Suppressor macrophage treated with lipopolysaccharide for 4 hours (primary cell): ENCODE results near the gene CAP1.
"Not testable (repeated sequence)": the region's sequence is repeated elsewhere in the genome, so short reads cannot be mapped to it uniquely, and the experiment has no call there.

Experiments used
- DNase-seq: peaks from one replicate; pipeline ENCODE4 v3.0.0-alpha.2; 2020

Gene CAP1

DNA sequence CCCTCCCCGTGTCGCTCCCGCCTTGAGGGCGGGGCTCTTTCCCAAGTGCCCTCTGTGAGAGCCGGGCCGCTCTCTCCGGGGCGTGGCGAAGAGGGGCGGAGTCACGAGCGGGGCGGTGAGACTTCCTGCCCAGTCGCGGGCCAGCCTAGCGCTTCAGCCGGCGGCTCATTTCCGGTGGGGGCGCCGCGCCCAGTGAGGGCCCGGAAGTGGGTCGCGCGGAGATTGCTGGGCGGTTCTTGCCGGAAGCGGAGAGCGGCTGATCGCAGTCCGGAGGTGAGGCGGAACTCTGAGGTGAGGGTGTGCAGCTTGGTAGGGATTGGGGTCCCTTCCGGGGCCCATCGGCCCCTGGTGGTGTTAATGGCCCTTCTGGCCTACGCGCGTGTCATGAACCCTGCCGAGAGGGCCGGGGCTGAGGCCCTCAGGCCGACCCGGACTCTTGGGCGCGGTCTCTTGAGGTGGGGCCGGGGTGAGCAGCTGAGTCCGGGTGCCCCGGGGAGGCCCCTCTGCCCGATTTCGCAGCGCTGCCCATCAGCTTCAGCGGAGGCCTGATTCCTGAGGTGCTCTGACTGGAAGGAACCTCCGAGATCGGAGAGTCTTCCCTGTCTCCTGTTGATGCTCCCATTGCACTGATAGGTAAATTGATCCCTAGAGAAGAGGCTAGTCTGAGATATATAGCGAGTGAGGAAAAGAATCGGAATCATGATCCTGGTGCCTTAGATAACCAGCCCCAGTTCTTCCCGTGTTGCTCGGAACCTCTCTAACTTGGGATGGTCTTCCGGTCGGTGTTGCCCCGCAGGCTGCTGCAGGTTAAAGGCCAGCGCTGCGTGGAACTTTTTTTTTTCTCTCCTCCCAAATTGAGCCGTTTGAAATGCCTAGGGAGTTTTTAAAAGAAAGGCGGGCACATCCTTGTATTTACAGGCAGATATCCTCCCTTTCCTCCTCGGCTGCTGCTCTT, at the start of gene CAP1:
Gene CAP1, plus strand, starts transcription at position 219 of the 955 bp plus-strand sequence. CDS start 18,618 bp downstream, outside the sequence.
- peak; percentile 100 for DNase-seq

- DNase-seq = peak; percentile 73
Measured at GRCh38 chr1:39992234-39992633, 48.3 kb upstream of the CAP1 start.

DNA sequence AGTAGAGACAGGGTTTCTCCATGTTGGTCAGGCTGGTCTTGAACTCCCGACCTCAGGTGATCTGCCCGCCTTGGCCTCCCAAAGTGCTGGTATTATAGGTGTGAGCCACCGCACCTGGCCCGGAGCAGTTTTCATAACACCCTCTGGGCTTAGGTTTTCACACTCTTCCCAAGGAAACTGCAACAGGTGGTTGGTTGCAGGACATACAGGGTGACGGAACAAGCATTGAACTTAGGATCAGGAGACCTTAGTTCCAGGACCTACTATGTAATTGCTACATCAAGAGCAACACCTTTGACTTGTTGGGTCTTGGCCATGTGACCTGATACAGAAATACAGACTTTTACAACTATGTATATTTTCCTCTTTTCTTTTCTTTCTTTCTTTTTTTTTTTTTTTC, 47.6 kb upstream of the CAP1 start:
- no peak for DNase-seq

DNA sequence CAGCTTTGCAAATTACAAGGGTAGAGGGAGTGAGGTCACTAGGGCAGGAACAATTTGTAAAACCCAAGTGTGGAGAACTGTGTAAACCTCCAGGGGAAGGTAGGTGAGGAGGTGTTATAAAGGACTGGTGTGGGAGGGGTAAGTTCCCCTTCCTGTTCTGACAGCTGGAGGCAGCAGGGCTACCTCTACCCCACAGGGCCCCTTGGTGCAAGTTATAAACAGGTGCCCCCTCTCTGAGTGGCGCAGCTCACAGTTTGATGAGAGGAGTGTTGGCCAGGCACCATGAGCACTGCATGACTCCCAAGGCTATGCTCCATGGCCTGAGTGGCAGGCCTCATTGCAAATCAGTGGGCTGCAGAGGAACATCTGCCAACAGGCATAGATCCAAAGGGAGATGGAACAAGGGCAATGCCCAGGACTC, 44.5 kb upstream of the CAP1 start:
- no peak for DNase-seq

DNA sequence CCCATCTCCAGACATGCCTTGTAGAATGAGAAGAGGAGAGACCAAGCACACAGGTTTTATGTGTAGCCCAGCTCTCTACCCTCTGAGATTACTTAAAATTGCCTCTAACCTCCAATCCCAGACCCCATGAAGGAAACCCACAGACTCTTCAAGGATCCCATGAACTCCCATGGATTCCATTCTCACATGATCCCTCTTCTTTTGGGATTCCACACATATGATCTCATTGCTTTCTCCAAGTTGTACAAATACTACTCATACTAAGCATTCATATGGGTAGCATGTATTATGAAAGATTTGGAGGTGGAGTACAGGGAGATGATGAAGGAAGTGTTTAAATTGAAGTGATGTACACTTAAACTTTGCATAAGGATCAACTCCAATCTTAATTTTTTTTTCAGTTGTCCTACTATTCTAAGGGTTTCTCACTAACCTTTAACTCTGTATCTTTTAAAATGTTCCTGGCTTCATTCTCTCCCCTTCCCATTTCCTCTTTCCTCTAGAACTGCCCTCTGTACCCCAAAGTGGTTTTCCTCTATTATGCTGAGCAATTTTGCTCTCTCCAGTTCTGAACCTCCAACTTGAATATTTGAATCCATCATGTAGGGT, 44.0 kb upstream of the CAP1 start:
- no peak for DNase-seq

GRCh38 chr1:40001456-40001855, 39.1 kb upstream of the CAP1 start:
- DNase-seq = no peak

DNA sequence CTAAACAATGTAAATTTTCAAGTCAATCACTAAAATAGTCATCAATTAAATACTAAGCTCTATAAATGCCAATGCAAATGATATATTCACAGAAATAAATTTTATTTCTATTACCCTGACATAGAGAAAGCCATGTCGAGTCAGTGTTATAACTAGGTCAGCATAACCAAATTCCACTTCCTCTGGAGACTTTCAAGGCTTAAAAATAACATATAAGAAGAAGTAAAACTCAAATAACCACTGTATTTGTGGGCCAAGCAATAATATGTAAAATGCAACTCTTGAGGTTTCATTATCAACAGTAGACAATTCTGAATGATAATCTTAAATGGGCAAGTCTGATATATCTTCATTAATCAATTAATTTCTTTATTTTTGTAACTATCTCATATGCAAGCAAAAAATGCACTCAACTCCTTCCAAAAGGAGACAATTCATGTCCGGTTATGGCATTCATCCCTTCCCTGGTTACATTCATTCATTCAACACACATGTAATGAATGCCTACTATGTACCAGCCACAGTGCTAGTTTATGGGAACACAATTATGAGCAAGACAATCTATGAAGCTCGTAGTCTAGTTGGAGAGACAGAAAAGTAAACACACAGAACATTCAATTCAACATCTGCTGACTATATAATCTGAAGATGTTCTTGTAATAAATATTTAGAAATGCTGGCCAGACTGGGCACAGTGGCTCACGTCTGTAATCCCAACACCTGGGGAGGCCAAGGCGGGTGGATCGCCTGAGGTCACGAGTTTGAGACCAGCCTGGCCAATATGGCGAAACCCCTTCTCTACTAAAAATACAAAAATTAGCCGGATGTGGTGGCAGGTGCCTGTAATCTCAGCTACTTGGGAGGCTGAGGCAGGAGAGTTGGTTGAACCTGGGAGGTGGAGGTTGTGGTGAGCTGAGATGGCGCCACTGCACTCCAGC, 37.1 kb upstream of the CAP1 start:
- peak; percentile 59 for DNase-seq

GRCh38 chr1:40004857-40005256, 35.7 kb upstream of the CAP1 start:
- DNase-seq = no peak

DNA sequence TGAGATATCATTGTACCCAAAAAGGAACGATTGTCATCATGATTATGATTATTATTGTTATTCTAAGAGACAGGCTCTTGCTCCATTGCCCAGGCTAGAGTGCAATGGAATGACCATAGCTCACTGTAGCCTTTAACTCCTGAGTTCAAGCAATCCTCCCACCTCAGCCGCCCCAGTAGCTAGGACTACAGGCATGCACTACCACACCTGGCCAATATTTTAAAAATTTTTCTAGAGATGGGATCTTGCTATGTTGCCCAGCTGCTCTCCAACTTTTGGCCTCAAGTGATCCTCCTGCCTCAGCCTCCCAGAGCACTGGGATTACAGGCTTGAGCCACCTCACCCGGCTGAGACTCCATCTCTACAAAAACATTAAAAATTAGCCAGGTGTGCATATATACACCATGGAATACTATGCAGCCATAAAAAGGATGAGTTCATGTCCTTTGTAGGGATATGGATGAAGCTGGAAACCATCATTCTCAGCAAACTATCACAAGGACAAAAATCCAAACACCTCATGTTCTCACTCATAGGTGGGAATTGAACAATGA, 33.0 kb upstream of the CAP1 start:
- not testable (repeated sequence) for DNase-seq

- DNase-seq = no peak
Measured at GRCh38 chr1:40011198-40011597, 29.3 kb upstream of the CAP1 start.

- no peak for DNase-seq
Measured at GRCh38 chr1:40014253-40014706, 26.2 kb upstream of the CAP1 start.

GRCh38 chr1:40014812-40015594, 25.5 kb upstream of the CAP1 start:
- DNase-seq = peak; percentile 39

DNA sequence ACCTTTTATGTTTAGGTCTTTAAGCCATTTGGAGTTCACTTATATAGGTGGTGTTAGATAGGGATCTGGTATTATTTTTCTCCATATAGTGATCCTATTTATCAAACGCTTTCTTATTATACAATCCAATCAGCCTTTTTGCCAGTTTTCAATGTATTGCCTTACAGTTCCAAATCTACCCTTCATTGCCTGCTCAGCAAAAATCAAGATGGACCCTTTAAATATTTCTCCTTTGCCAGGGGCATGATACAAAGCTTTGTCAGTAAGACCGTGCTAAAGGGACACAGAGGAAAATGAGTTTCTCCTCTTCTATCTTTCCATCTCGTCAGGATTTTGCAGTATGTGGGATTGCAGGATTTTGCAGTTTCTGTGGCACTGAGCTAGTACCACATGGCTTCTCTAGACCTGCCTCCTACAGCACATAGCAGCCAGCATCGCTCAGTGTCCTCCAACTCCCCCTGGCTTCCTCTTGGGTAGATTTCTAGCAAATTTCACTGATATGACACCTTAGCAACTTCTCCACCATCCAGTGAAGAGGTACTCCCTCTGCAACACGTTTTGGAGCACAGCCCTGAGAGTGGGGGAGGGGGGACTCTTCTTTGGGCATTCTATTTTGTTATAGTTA, 22.5 kb upstream of the CAP1 start:
- no peak for DNase-seq

DNA sequence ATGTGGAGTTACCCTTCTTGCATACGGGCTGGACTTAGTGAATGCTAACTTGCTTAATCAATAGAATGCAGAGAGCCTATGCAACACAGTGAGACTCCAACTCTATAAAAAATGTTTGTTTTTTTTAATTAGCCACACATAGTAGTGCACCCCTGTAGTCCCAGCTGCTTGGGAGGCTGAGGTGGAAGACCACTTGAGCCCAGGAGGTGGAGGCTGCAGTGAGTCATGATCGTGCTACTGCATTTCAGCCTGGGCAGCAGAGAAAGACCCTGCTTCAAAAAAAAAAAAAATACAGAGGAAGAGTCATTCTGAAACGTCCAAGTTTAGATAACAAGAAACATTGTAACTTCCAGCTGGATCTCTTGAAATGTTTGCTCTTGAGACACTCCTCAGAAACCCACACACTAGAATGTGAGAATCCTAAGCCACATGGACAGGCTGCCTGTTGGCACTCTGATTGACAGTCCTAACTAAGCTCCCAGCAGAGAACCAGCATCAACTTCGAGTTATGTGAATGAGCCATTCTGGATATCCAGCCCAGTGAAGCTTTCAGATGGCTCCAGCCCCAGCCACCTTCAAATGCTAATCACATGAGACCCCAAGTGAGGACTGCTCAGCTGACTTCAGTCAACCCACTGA, 20.0 kb upstream of the CAP1 start:
- no peak for DNase-seq

GRCh38 chr1:40023379-40023944, 17.1 kb upstream of the CAP1 start:
- no peak for DNase-seq

GRCh38 chr1:40024671-40025070, 15.9 kb upstream of the CAP1 start:
- DNase-seq = no peak

- DNase-seq = no peak
Measured at GRCh38 chr1:40027647-40028046, 12.9 kb upstream of the CAP1 start.

DNA sequence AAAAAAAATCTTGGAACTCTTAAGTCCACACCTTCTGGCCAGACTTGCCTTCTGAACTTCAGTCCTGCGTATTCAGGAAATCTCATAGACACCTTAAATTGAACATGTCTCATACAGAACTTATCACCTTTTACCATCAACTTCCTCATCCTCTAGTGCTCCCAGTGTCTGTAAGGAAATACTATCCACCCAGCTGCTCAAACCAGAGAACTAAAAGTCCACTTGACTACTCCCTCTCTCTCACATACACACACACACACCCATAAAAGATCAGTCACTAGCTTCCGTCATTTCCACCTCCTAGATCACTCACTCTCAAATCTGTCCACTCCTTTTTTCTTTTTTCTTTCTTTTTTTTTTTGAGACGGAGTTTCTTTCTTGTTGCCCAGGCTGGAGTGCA, 10.9 kb upstream of the CAP1 start:
- no peak for DNase-seq

DNA sequence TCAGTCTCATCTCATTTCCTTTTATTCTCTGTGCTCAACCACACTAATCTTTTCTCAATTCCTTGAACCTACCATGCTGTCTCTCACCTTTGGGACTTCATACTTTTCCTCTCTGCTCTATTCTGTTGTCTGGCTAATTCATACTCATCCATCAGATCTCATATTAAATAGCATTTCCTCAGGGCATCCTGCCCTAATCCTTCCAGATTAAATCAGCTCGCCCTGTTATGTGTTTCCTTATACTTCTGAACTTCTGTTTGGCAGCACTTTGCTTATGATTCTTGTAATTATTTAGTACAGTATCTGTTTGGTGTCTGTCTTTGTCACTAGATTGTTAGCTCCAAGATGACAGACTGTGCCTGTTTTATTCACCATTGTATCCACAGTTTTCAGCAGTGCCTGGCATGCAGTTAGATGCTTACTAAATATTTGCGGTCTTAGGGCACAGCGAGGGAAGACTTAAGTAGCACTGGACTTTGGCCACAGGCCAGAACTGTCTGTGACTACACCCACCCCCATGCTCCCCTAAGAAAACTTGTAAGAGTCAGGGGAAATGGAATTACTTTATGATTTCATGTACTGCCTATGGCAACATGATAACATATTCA, 9.9 kb upstream of the CAP1 start:
- DNase-seq = no peak
